Measurements from ENCODE around the gene ADAM12.

Gene ADAM12

GRCh38 chr10:126015413-126015812 is 372.9 kb downstream of the ADAM12 start:
- Histone ChIP-seq H3K9me3 (ENCODE audit: control insufficient read depth, low read length) (no peaks in the 10 kb centered on the region), H3K27me3 (ENCODE audit: control insufficient read depth, insufficient read depth, low read length, poor library complexity, severe bottlenecking) (no peaks in the 10 kb centered on the region), H3K4me3 (ENCODE audit: insufficient read depth, low read depth, low read length) (no peak overlapping the region), H3K27ac (ENCODE audit: insufficient read depth, low read depth, low read length, poor library complexity, severe bottlenecking) (no peak overlapping the region), H3K4me1 (ENCODE audit: control insufficient read depth, insufficient read depth, low read length) (no peaks in the 10 kb centered on the region), H3K36me3 (ENCODE audit: control insufficient read depth, insufficient read depth, low read length) (no peaks in the 10 kb centered on the region)
- WGBS, 2 experiments: 89 to 98% methylated on average over 3 of the region's 3 CpGs

GRCh38 chr10:126014309-126014708 is 374.0 kb downstream of the ADAM12 start:
- H3K36me3 ChIP-seq (ENCODE audit: control insufficient read depth, insufficient read depth, low read length): no peaks in the 10 kb centered on the region
- peaks cover 4% of the 10 kb centered on the region for H3K4me1 ChIP-seq (ENCODE audit: control insufficient read depth, insufficient read depth, low read length)
- no peaks in the 10 kb centered on the region for H3K9me3 ChIP-seq (ENCODE audit: control insufficient read depth, low read length)
- H3K4me3 ChIP-seq (ENCODE audit: insufficient read depth, low read depth, low read length): no peak overlapping the region
- WGBS, 2 experiments: 87 to 95% methylated on average over 7 of the region's 7 CpGs
- H3K27me3 ChIP-seq (ENCODE audit: control insufficient read depth, insufficient read depth, low read length, poor library complexity, severe bottlenecking): no peaks in the 10 kb centered on the region
- no peak overlapping the region for H3K27ac ChIP-seq (ENCODE audit: insufficient read depth, low read depth, low read length, poor library complexity, severe bottlenecking)

- Histone ChIP-seq H3K27ac (ENCODE audit: insufficient read depth, low read depth, low read length, poor library complexity, severe bottlenecking) (no peak overlapping the region), H3K27me3 (ENCODE audit: control insufficient read depth, insufficient read depth, low read length, poor library complexity, severe bottlenecking) (no peaks in the 10 kb centered on the region), H3K4me3 (ENCODE audit: insufficient read depth, low read depth, low read length) (no peak overlapping the region), H3K36me3 (ENCODE audit: control insufficient read depth, insufficient read depth, low read length) (no peaks in the 10 kb centered on the region), H3K9me3 (ENCODE audit: control insufficient read depth, low read length) (no peaks in the 10 kb centered on the region), H3K4me1 (ENCODE audit: control insufficient read depth, insufficient read depth, low read length) (peaks cover 11% of the 10 kb centered on the region)
- 76 to 77% methylated on average over 10 of the region's 10 CpGs for WGBS, 2 experiments
Observed at GRCh38 chr10:126013489-126014281, 374.6 kb downstream of the ADAM12 start.

GRCh38 chr10:126012485-126012884 is 375.8 kb downstream of the ADAM12 start:
- Histone ChIP-seq H3K36me3 (ENCODE audit: control insufficient read depth, insufficient read depth, low read length) (no peaks in the 10 kb centered on the region), H3K4me3 (ENCODE audit: insufficient read depth, low read depth, low read length) (no peak overlapping the region), H3K9me3 (ENCODE audit: control insufficient read depth, low read length) (no peaks in the 10 kb centered on the region), H3K4me1 (ENCODE audit: control insufficient read depth, insufficient read depth, low read length) (peaks cover 11% of the 10 kb centered on the region), H3K27me3 (ENCODE audit: control insufficient read depth, insufficient read depth, low read length, poor library complexity, severe bottlenecking) (no peaks in the 10 kb centered on the region), H3K27ac (ENCODE audit: insufficient read depth, low read depth, low read length, poor library complexity, severe bottlenecking) (no peak overlapping the region)
- 88 to 95% methylated on average over 1 to 2 of the region's 2 CpGs for WGBS, 2 experiments

GRCh38 chr10:126011995-126012394 is 376.3 kb downstream of the ADAM12 start:
- H3K36me3 ChIP-seq (ENCODE audit: control insufficient read depth, insufficient read depth, low read length): no peaks in the 10 kb centered on the region
- no peak overlapping the region for H3K27ac ChIP-seq (ENCODE audit: insufficient read depth, low read depth, low read length, poor library complexity, severe bottlenecking)

GRCh38 chr10:126009650-126010049 is 378.6 kb downstream of the ADAM12 start:
- H3K27ac ChIP-seq (ENCODE audit: insufficient read depth, low read depth, low read length, poor library complexity, severe bottlenecking): no peak overlapping the region
- WGBS, 2 experiments: 89 to 93% methylated on average over 7 of the region's 7 CpGs

More at GRCh38 chr10:126011995-126012394, 376.3 kb downstream of the ADAM12 start:
- peaks cover 11% of the 10 kb centered on the region for H3K4me1 ChIP-seq (ENCODE audit: control insufficient read depth, insufficient read depth, low read length)
- H3K9me3 ChIP-seq (ENCODE audit: control insufficient read depth, low read length): no peaks in the 10 kb centered on the region
- 96 to 97% methylated on average over 3 to 4 of the region's 5 CpGs for WGBS, 2 experiments
- H3K4me3 ChIP-seq (ENCODE audit: insufficient read depth, low read depth, low read length): no peak overlapping the region
- no peaks in the 10 kb centered on the region for H3K27me3 ChIP-seq (ENCODE audit: control insufficient read depth, insufficient read depth, low read length, poor library complexity, severe bottlenecking)

GRCh38 chr10:126006906-126007305 is 381.4 kb downstream of the ADAM12 start:
- Histone ChIP-seq H3K9me3 (ENCODE audit: control insufficient read depth, low read length) (no peaks in the 10 kb centered on the region), H3K36me3 (ENCODE audit: control insufficient read depth, insufficient read depth, low read length) (no peaks in the 10 kb centered on the region), H3K4me1 (ENCODE audit: control insufficient read depth, insufficient read depth, low read length) (peaks cover 11% of the 10 kb centered on the region), H3K27me3 (ENCODE audit: control insufficient read depth, insufficient read depth, low read length, poor library complexity, severe bottlenecking) (no peaks in the 10 kb centered on the region), H3K27ac (ENCODE audit: insufficient read depth, low read depth, low read length, poor library complexity, severe bottlenecking) (no peak overlapping the region), H3K4me3 (ENCODE audit: insufficient read depth, low read depth, low read length) (no peak overlapping the region)
- WGBS, 2 experiments: 96 to 98% methylated on average over 2 of the region's 2 CpGs

More at GRCh38 chr10:126009650-126010049, 378.6 kb downstream of the ADAM12 start:
- Histone ChIP-seq H3K4me1 (ENCODE audit: control insufficient read depth, insufficient read depth, low read length) (peaks cover 11% of the 10 kb centered on the region), H3K4me3 (ENCODE audit: insufficient read depth, low read depth, low read length) (no peak overlapping the region), H3K27me3 (ENCODE audit: control insufficient read depth, insufficient read depth, low read length, poor library complexity, severe bottlenecking) (no peaks in the 10 kb centered on the region), H3K9me3 (ENCODE audit: control insufficient read depth, low read length) (no peaks in the 10 kb centered on the region), H3K36me3 (ENCODE audit: control insufficient read depth, insufficient read depth, low read length) (no peaks in the 10 kb centered on the region)

- 83 to 86% methylated on average over 5 of the region's 5 CpGs for WGBS, 2 experiments
Observed at GRCh38 chr10:126006264-126006663, 382.0 kb downstream of the ADAM12 start.

GRCh38 chr10:126004752-126005151 is 383.5 kb downstream of the ADAM12 start:
- Histone ChIP-seq H3K27me3 (ENCODE audit: control insufficient read depth, insufficient read depth, low read length, poor library complexity, severe bottlenecking) (no peaks in the 10 kb centered on the region), H3K9me3 (ENCODE audit: control insufficient read depth, low read length) (no peaks in the 10 kb centered on the region)
- WGBS, 2 experiments: 83 to 84% methylated on average over 8 of the region's 8 CpGs

More at GRCh38 chr10:126006264-126006663, 382.0 kb downstream of the ADAM12 start:
- no peaks in the 10 kb centered on the region for H3K9me3 ChIP-seq (ENCODE audit: control insufficient read depth, low read length)
- H3K36me3 ChIP-seq (ENCODE audit: control insufficient read depth, insufficient read depth, low read length): no peaks in the 10 kb centered on the region
- peaks cover 11% of the 10 kb centered on the region for H3K4me1 ChIP-seq (ENCODE audit: control insufficient read depth, insufficient read depth, low read length)
- no peak overlapping the region for H3K4me3 ChIP-seq (ENCODE audit: insufficient read depth, low read depth, low read length)
- no peak overlapping the region for H3K27ac ChIP-seq (ENCODE audit: insufficient read depth, low read depth, low read length, poor library complexity, severe bottlenecking)
- H3K27me3 ChIP-seq (ENCODE audit: control insufficient read depth, insufficient read depth, low read length, poor library complexity, severe bottlenecking): no peaks in the 10 kb centered on the region

GRCh38 chr10:126001576-126001975 is 386.7 kb downstream of the ADAM12 start:
- H3K27ac ChIP-seq (ENCODE audit: insufficient read depth, low read depth, low read length, poor library complexity, severe bottlenecking): no peak overlapping the region
- H3K27me3 ChIP-seq (ENCODE audit: control insufficient read depth, insufficient read depth, low read length, poor library complexity, severe bottlenecking): no peaks in the 10 kb centered on the region
- H3K36me3 ChIP-seq (ENCODE audit: control insufficient read depth, insufficient read depth, low read length): no peaks in the 10 kb centered on the region
- 94 to 100% methylated on average over 1 to 2 of the region's 2 CpGs for whole genome bisulfite sequencing, 2 experiments
- H3K4me3 ChIP-seq (ENCODE audit: insufficient read depth, low read depth, low read length): no peak overlapping the region
- no peaks in the 10 kb centered on the region for H3K9me3 ChIP-seq (ENCODE audit: control insufficient read depth, low read length)
- H3K4me1 ChIP-seq (ENCODE audit: control insufficient read depth, insufficient read depth, low read length): no peaks in the 10 kb centered on the region

More at GRCh38 chr10:126004752-126005151, 383.5 kb downstream of the ADAM12 start:
- H3K36me3 ChIP-seq (ENCODE audit: control insufficient read depth, insufficient read depth, low read length): no peaks in the 10 kb centered on the region
- H3K4me3 ChIP-seq (ENCODE audit: insufficient read depth, low read depth, low read length): no peak overlapping the region
- H3K4me1 ChIP-seq (ENCODE audit: control insufficient read depth, insufficient read depth, low read length): peaks cover 11% of the 10 kb centered on the region
- H3K27ac ChIP-seq (ENCODE audit: insufficient read depth, low read depth, low read length, poor library complexity, severe bottlenecking): no peak overlapping the region

Measured in ectodermal cell (in vitro differentiated cells).